GM23248 (cell line): ENCODE data around the gene KIAA1191.

Experiments used
- EZH2 ChIP-seq: fragments of 200-600 bp; sonication (generic); IDR thresholded peaks from 2 replicates; pipeline ENCODE4 v1.6.1; 2018; ENCODE audit warnings: antibody characterized with exemption, mild to moderate bottlenecking; ENCODE audit not compliant: insufficient read depth, poor library complexity, severe bottlenecking
- EZH2phosphoT487 ChIP-seq: fragments of 200-600 bp; sonication (generic); IDR thresholded peaks from 2 replicates; pipeline ENCODE4 v1.6.1; 2018; ENCODE audit warnings: antibody characterized with exemption, moderate library complexity, mild to moderate bottlenecking, low read depth; ENCODE audit not compliant: insufficient read depth

DNA sequence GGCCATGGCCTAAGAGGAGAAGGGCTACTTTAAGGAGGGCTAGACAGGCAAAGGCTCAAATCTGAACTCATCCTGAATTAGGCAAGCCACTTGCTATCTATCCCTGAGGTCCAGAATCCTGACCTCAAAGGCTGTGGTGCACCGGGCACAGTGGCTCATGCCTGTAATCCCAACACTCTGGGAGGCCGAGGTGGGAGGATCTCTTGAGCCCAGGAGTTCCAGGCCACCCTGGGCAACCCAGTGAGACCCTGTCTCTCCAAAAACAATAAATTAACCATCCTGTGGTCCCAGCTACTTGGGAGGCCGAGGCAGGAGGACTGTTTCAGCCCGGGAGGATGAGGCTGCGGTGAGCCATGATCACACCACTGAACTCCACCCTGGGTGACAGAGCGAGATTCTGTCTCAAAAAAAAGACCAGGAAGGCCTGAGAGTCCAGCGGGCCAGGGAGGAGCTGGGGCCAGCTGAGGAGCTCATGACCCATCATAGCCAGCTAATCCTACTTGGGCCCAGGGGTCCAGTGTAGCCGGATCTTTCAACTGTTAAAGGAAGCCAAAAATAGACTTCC lies 22.9 kb upstream of the KIAA1191 start:
- TF ChIP-seq EZH2 (no peak), EZH2phosphoT487 (no peak)
